ENCODE results near the gene ETV6. TPM values are rescaled to one million over a fixed set of nuclear protein-coding genes. Genes with fewer than 3 reads are reported as not detected.
"Not testable (repeated sequence)": the region's sequence is repeated elsewhere in the genome, so short reads cannot be mapped to it uniquely, and the experiment has no call there.

ETV6 gene
- total RNA-seq, 1 donor from 2014 or later: 3.0 TPM

DNA sequence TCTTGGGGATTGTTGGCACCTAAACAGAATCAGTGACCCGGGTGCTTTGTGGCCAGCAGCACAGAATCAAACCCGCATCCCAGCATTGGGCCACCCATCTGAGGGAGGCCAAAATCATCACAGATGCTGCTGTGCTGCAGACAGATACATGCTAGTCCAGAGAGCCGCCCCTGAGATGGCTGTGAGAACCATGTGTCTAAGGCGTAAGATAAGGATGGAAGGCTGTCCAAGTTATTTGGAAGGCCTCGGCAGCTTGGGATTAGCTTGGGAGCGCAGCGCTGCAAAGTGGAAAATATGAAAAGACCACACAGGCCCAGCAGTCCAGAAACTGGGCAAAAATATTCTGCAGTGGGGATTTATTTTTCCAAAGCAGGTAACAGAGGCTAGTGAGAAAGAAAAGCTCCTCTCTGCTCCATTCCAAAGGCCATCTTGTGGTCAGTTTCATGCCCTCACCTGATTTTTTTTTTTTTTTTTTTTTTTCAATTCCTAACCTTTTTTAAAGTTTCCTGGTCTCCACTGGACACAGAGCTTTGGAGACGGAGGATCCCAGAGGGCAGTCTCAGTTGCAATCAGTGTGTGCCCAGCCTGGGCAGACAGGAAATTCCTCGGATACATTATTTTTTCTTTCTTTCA is 242.4 kb downstream of the ETV6 start:
- DNase-seq: no peak

DNA sequence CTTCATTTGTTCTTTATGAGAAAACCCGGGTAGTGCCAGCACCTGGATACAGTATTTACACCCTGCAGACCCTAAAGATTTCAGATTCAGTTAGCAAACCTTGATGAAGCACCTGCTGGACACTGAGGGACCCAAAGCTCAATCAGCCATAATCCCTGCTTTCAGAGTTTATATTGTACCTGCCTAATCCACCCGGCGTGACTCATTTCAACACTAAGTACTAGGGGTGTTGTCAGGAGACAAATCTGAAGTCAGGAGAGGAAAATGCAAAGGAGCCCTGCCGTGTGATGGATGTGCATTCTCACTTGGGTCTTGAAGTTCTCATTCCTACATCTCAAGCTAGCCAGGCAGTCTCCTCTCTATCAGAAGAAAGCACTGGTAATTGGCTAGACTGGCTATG is 244.5 kb downstream of the ETV6 start:
- no peak for DNase-seq

DNA sequence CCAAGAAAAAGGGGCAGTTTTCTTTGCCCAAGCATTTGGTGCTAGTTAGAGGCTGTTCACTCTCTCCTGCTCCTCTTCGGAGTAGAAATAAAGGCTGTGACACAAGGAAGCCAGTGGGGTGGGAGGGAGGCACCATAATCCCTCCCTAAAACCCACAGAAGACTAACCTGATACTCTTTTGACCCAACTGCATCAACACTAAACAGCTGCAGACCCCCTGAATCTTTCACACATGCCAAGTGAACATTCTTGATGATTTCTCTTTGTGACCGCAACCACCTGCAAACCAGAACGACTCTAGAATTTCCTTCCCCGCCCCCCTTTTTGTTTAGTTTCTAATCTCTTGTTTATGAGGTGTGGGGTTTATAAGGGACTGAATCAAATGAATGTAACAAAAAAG is 245.4 kb downstream of the ETV6 start:
- no peak for DNase-seq

DNA sequence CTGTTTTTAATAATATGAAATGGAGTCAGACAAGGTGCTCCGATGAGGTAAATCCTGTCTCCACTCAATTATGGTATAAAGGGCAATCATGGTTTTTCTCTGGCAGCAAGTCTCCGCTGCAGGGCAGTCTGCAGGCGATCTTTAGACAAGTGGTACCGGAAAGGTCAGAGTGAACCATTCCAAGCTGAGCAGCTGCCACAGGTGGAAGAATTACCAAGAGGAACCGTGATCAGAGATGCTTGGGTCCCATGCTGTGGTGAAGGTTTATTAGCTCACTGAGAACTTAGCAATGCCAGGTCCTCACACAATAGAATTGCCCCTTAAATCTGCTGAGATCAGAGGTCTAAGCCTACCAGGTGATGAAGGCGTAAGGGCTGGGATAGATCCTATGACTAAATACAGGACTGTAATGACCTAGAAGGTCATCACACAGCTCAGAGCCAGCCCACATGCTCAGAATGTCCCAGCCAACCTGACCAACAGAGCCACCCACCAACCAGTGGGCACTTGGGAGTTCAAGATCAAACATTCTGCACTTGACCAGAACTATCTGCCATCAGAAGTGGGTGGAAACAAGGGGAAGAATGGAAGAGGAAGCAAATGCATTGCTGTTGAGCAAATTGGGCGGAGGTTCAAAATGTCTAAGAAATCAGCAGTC is 246.1 kb downstream of the ETV6 start:
- DNase-seq: no peak

DNA sequence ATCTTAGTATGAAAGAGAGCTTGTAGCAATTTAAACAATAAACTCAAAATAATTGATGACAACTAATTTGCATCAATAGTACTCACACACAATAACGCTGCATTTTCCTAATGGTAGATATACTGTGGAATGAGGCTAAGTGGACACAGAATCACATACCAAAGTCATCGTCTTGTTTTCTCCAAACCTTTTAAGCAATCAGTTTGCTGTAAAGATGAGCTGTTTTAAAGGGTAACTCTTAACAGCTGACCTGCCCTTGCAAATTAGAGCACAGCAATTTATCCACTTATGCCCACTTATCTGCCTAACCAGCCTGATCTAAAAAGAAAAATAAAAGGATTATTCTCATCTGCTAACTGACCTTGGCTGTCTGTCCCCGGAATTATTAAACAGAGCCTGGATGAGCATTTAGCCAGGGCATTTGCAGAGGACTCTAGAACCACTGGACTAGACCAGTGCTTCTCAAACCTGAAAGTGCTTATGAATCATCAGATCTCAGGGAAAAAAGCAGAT is 247.0 kb downstream of the ETV6 start:
- DNase-seq: no peak

DNA sequence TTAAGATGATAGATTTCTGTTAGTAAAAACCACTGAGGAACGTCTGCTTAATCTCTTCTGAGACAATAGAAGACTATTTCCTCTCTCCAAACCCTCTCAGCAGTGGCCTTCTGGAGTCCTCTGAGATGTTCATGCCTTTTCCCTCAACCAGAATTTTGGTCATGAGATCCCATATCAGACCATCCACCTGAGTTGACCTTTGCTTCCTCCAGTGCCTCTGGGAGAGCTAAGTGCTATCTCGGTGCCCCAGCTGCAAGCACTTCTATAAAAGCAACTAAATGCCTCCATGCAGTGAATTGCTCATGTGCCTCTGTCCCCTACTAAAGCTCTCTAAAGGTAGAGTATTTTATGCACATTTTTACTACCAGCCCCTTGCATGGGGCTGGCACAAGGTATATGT is 248.4 kb downstream of the ETV6 start:
- no peak for DNase-seq

DNA sequence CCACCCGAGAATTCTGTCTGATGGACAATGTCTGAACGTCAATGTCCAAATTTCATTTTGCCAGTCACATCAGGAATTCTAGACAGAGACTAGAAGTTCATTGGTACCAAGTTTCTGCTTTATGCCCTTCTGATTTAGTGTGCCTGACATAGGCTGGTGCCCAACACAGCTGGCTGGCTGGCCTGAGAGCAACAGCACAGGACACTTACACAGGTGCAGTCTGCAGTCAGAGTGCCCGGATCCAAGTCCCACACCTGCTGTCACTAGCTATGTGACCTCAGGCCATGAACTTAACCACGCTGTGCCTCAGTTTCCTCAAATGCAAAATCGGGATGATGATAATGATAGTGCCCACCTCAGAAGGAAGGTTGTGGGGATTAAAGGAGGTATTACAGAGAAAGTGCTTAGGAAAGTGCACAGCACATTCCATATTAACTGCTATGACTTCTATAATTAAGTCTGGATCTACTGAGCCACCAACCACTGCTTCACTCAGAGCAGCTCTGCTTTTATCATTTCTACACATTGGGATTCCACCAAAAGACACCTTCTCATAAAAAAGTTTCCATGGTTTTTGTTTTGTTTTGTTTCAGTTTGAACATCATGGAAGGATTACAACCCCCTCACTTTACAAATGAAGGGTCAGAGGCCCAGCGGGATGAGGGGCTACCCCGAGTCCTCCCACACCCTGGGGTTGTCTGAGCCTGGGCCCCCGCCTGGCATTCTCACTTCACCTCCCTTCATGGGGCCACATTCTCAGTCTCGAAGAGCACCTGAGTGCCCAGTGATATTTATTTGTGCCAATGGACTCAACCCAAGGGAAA is 252.4 kb downstream of the ETV6 start:
- no peak for DNase-seq

DNA sequence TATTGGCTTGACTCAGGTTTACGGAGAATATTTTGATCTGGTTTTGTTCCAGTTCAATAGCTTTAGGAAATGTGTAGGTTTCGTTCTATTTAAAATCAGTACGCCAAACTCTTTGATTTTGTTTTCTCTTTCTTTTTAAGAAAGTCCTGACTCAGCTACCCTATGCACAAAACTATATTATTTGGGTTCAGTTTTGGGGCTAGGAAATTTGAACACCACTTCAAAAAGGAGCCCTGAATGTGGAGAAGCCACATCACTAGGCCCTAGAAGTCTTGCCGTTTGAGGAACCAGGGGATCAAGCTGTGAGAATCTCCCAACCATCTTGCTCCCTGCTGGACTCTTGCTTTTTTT is 253.0 kb downstream of the ETV6 start:
- DNase-seq: no peak

DNA sequence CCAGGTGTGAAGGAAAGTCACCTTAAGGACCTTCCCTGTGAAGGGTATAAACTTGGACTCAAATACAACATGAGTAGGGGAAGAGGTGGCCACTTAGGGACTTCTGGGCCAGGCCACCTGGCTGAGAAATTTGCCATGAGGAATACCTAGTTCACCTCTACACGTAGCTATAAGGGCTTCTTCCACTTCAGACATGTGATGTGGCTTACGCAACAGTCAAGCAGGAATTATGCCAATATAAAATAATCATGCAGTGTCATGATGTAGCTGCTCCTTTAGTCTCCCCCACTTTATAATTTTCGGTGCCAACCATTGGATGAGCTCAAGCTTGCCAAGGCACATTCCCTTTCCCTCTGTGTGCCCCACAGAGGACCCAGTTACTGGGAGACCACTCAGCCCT is 254.7 kb downstream of the ETV6 start:
- no peak for DNase-seq

DNA sequence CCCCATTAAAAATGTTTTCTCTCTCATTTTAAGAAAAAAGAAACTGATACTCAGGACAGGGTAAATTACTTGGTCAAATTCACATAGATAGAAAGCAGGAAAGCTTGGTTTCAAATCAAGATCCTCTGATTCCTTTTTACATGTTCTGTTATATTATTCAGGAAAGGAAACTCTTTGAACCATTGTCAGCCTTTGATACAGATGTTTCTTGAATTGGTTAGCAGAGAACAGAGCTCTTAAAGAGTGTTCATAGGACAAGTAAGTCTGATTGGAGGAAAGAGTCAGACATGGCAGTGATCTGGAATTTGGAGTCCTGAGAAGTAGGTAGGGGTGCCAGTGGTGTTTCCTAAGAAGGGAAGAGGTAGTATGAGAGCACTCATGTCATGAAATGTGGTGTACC is 256.1 kb downstream of the ETV6 start:
- no peak for DNase-seq

DNA sequence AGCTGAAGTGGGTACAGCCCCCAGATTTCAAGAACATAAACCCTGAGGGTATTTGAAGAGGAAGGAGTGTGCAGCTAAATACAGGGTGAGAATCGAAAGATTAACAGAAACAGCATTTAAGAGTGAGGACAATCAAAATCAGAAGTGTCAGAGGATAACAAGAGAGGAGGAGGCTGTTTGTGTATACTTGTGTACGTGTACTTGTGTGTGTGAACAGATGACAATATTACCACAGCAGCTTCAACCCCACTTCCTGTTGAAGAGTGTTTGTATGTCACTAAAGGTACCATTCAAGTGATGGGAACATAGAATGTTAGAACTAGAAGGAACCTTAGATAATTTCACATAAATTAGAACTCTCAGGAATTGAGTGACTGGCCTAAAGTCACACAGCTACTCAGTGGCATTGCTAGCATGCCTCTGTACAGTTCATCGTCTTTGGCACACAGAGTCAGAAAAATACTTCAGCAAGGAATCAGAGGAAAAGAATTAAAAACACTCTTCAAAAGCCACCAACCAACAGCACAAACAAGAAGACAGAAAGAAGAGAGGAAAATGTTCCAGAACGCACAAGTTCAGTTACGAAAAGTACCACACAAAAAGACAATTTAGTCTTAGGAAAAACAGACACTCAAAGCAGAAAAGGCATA is 256.9 kb downstream of the ETV6 start:
- DNase-seq: no peak

DNA sequence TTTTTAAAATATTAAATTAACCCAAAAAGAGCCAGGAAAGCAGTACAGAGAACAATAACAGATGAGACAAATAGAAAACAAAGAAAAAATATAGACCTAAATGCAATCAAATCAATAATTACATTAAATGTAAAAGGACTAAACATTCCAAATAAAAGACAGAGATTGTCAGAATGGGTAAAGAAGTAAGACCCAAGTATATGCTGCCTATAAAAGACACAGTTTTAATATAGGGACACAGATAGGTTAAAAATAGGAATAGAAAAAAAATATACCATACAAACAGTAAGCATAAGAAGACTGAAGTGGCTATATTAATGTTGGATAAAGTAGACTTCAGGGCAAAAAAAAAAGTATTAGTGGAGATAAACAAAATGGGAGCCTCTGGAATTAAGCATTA is 258.2 kb downstream of the ETV6 start:
- no peak for DNase-seq

DNA sequence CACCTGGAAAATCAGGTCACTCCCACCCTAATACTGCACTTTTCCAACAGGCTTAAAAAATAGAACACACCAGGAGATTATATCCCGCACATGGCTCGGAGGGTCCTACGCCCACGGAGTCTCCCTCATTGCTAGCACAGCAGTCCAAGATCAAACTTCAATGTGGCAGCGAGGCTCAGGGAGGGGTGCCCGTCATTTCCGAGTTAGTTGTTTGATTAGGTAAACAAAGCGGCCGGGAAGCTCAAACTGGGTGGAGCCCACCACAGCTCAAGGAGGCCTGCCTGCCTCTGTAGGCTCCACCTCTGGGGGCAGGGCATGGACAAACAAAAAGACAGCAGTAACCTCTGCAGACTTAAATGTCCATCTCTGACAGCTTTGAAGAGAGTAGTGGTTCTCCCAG is 259.9 kb downstream of the ETV6 start:
- DNase-seq: not testable (repeated sequence)

DNA sequence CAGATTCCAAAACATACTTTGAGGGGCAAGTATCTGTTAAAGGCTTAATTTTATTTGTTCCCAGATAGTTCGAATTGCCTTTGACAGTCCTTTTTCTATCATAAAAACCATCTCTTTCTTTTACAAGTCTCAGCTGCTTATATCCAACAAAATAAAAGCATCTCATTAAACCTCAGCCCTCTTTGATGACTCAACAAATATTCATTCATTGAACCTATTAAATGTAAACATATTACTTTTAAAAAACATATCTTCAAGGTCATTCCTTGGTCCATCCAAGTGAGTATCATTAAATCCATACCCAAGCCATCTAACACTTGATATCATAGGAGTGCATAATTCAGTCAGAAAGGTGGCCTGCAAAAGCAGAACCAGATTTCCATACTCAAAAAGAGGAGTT is 266.6 kb downstream of the ETV6 start:
- no peak for DNase-seq

DNA sequence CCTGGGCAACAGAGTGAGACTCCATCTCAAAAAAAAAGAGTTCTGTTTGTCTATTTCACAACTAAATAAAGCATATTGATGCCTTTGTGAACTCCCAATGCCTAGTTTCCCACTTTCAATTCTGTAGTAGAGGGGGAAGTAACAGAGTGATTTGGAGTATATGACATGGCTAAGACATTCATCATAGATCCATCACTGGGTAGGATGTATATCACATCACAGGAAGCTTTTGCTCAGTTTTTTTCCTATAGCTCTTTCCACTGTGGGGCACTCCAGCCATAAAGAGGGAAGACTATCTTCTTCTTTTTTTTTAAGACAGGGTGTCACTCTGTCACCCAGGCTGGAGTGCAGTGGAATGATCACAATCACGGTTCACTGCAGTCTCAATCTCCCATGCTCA is 267.3 kb downstream of the ETV6 start:
- DNase-seq: no peak

DNA sequence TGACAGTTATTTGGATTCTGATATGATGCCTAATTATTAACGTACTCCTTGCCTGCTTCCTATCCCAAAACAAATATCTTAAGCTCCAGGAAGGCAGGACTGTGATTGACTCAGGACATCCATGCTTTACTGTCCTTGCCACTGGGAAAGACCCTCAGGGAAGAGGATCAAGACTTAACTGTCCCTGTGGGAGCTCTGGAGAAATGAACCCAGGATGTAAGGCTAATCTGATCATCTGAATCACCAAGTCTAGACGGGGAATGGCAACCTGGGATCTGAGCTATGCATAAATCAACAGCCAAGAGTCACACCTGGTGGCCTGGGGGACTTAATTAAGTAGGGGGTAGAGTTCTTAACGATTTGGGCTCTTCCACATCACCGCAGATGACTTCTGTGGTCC is 268.0 kb downstream of the ETV6 start:
- DNase-seq: no peak

DNA sequence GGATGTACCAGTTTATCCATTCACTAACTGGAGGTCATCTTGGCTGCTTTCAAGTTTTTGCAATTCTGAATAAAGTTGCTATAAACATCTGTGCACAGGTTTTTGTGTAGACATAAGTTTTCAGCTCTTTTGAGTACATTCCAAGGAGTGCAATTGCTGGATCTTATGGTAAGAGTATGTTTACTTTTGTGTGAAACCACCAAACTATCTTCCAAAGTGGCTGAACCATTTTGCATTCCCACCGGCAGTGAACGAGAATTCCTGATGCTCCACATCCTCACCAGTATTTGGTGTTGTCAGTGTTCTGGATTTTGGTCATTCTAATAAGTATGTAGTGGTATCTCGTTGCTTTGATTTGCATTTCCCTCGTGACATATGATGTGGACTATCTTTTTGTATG is 270.8 kb downstream of the ETV6 start:
- no peak for DNase-seq

DNA sequence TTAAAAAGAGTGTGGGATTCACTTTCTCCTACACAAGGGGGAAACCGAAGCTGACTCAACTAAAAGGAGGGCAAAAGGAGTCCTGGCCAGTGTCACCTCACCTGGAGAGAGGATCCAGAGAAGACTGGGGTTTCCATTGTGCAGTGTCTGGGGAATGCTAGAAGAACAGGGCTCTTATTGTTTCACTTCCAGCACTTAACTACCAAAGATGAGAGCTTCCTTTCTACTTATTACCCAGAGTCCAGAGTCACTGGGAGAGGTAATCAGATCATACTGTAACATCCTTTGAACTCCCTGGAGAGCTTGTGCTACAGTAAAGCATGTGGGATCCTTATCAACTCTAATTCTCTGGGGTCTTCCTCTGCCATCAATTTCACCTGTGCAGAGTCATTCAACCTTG is 272.9 kb downstream of the ETV6 start:
- no peak for DNase-seq

DNA sequence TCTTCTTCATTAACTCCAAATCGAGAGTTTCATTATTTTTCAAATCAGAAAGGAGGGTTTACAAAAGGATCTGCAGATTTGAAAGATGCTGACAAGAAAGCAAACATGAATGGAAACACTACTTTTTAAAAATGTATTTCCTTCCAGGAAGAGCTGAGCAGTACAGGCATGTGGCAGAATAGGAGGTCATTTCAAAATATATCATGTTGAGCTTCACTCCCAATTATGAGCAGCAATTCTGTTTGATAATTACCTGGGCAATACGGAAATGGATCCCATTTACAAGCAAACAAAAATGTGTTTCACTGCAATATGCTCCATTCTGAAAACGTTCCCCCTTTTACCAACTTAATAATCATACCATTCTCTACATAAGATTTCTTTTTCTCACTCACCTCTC is 273.6 kb downstream of the ETV6 start:
- DNase-seq: no peak

DNA sequence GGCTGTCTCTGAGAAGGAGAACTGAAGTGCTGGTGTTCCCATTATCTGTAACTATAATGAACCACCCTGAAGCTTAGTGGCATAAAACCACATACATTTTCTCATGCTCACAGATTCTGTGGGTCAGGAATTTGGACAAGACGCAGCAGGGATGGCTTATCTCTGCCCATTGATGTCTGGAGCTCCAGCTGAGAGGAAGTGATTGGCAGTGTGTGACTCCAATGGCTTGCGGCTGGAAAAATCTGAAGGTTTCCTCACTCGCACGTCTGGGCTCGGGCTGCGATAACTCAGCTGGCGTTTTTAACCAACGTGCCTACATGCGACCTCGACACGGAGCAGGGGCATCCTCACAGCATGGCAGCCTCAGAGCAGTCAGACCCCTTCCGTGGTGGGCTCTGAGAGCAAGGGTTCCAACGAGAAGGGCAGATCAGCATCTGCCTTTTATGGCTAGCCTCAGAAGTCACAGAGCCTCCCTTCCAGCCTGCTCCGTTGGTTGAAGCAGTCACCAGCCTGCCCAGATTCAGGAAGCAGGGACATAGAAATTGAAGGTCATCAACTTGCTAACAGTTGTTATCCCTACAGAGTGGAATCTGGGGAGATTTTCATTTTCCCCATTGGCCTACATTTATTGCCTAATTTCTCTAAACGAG is 277.9 kb downstream of the ETV6 start:
- no peak for DNase-seq

DNA sequence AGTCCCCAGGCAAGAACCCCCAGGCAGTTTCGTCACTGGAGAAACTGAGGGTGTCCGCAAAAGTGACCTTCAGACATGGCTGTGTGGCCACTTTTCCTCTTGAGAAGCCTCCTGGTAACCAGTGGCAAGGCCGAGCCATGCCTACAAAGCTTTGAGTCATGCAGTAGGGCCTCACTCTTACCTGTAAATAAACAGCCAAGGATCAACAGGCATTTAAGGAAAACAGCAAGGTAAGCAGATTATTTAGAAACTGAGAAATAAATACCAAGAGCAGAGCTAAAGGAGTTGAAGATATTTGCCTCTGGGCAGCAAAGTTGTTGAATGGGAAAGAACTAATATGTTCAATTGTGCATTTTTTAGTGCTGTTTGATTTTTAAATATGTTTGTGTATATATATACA is 280.2 kb downstream of the ETV6 start:
- DNase-seq: no peak

DNA sequence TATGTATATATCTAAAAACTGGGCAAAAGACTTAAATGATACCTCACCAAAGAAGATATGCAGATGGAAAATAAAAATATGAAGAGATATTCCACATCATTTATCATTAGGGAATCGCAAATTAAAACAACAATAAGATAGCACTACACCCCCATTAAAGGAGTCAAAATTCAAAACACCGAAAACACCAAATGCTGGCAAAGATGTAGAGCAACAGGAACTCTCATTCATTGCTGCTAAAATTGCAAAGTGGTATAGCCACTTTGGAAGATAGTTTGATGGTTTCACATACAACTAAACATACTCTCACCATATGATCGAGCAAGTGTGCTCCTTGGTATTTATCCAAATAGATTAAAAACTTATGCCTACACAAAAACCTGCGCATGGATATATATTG is 289.7 kb downstream of the ETV6 start:
- DNase-seq: no peak
